ENCODE measurements around the gene SRRD.

DNA sequence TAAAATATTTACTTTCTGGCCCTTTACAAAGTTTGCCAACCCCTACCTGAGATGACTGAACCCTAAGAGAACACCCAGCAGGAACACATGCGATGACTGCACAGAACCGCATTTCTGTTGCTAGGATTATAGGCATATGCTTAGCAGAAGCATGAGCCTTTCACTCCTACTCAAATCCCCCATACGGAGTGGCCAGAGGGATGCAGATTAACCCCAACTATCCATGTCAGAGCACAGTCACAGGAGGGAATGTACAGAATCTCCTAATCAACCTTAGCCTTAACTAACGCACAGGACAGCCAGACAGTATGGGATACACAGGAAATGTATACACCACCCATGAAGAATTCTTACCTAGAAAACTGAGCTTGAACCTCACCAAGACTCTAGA is 6.3 kb upstream of the SRRD start:
- TF ChIP-seq, protein P1, sequence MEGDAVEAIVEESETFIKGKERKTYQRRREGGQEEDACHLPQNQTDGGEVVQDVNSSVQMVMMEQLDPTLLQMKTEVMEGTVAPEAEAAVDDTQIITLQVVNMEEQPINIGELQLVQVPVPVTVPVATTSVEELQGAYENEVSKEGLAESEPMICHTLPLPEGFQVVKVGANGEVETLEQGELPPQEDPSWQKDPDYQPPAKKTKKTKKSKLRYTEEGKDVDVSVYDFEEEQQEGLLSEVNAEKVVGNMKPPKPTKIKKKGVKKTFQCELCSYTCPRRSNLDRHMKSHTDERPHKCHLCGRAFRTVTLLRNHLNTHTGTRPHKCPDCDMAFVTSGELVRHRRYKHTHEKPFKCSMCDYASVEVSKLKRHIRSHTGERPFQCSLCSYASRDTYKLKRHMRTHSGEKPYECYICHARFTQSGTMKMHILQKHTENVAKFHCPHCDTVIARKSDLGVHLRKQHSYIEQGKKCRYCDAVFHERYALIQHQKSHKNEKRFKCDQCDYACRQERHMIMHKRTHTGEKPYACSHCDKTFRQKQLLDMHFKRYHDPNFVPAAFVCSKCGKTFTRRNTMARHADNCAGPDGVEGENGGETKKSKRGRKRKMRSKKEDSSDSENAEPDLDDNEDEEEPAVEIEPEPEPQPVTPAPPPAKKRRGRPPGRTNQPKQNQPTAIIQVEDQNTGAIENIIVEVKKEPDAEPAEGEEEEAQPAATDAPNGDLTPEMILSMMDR (IDR thresholded peaks at IDR 0.05), result no peak
- no peak for TF ChIP-seq POLR2A (IDR thresholded peaks at IDR 0.05)
